Measurements from ENCODE around the gene CACNA2D4. TPM values are rescaled to one million over a fixed set of nuclear protein-coding genes. Genes with fewer than 3 reads are reported as not detected.

The CACNA2D4 gene
- total and polyA plus RNA-seq, 12 donors, result 0.54 to 9.1 (median 3.1) TPM

DNA sequence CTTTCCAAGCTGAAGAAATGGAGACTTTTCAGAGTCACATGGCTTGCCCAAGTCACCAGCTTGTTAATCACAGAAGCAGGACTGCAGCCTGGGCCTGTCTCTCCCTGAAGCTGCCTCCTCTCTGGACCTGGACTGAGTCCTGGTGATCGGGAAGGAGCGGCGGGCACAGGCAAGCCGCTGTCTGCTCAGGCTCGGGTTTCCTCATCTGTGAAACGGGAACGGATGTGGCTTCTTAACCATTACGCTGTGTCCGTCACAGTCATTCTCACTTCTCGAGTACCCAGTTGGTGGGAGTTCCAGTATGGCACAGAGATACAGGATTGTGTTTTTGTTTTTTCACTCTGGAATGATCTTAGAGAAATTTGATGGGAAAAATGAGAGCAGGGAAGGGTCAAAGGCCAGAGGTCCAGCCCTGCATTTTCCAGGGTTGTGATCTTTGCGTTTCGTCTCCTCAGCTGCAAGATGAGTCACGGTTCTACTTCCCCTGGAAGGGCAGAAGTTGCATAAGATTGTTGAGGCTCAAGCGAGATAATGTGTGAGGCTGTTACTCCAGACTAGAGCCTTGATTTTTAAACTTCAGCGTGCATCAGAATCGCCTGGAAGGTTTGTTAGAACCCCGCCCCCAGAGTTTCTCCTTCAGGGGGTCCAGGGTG is 105.7 kb downstream of the CACNA2D4 start:
- Histone ChIP-seq H3K9me3 (replicated peaks in 1 of 3) (no peaks in the 10 kb centered on the region), H3K4me1 (replicated peaks in 1 of 2) (no peaks in the 10 kb centered on the region), H3K27me3 (no peaks in the 10 kb centered on the region), H3K4me3 (no peak overlapping the region), H3K36me3 (replicated peaks in 1 of 2) (no peaks in the 10 kb centered on the region), H3K27ac (peak overlapping the region in 4 of 5 donors; percentile 20 to 88 (median 64))
- DNase-seq, result peak in 3 of 7 donors; percentile 56 to 62 (median 60)
- intact Hi-C loops (cut with DNase I), result no loop called here
- TF ChIP-seq, protein P1, sequence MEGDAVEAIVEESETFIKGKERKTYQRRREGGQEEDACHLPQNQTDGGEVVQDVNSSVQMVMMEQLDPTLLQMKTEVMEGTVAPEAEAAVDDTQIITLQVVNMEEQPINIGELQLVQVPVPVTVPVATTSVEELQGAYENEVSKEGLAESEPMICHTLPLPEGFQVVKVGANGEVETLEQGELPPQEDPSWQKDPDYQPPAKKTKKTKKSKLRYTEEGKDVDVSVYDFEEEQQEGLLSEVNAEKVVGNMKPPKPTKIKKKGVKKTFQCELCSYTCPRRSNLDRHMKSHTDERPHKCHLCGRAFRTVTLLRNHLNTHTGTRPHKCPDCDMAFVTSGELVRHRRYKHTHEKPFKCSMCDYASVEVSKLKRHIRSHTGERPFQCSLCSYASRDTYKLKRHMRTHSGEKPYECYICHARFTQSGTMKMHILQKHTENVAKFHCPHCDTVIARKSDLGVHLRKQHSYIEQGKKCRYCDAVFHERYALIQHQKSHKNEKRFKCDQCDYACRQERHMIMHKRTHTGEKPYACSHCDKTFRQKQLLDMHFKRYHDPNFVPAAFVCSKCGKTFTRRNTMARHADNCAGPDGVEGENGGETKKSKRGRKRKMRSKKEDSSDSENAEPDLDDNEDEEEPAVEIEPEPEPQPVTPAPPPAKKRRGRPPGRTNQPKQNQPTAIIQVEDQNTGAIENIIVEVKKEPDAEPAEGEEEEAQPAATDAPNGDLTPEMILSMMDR (IDR thresholded peaks at IDR 0.05), result no peak
- TF ChIP-seq POLR2A (IDR thresholded peaks at IDR 0.05), result no peak
- 44 to 58% (median 56%) methylated on average over 11 to 17 of the region's 17 CpGs for WGBS, 4 donors

DNA sequence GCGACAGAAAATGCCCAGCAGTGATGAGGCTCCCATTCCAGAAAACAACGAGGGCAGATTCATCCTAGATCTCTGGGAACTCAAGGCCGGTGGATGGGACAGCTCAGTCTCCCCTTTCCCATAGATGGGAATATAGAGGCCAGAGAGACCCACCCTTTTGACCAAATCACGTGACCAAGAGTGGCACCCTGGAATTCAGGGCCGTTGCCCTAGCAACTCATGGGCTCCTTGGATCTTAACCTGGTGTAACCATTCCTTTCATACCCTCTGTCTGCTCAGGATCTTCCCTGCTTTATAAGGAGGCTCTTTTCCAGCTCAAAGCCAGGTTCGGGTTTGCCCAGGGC is 106.5 kb downstream of the CACNA2D4 start:
- intact Hi-C loops (cut with DNase I), result no loop called here

DNA sequence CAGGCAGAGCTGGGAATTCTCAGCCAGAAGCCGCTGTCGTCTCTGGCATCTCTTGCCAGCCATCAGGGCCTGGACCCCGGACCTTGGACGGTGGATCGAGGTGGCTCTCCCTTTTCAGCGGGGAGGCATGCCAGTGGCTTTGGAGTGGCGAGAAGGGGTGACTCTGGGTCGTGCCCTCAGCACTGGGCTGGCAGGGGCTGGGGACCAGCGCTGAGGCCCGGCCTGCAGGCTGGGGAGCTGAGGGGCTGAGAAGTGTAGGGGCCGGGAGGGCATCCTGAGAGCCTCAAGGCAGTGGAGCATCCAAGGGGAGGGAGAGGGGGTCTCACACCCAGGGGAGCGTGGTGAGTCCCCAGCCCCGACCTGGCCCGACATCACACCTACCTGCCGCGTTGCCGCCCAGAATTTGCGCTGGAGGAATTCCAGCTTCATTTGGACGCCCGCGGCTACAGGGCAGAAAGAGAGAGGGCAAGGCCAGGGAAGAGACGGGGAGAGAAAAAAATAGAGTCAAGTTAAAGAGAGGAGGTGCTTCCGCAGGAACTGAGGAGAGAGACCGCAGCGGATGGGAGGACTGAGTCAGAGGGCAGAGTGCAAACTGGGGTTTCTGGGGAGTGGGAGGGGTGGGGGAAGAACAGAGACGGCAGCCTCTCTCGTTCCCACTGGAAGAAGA is 107.0 kb downstream of the CACNA2D4 start:
- intact Hi-C loops (cut with DNase I), result no loop called here
- TF ChIP-seq POLR2A (IDR thresholded peaks at IDR 0.05), result no peak
- TF ChIP-seq, protein P1 (IDR thresholded peaks at IDR 0.05), result no peak
- no peaks in the 10 kb centered on the region for H3K36me3 ChIP-seq (replicated peaks in 1 of 2)
- DNase-seq, result no peak
- no peak overlapping the region for H3K4me3 ChIP-seq
- WGBS, 4 donors, result 69 to 78% (median 71%) methylated on average over 22 to 27 of the region's 27 CpGs
- peak overlapping the region in 3 of 5 donors; percentile 51 to 88 (median 76) for H3K27ac ChIP-seq
- no peaks in the 10 kb centered on the region for H3K9me3 ChIP-seq (replicated peaks in 1 of 3)
- H3K27me3 ChIP-seq, result no peaks in the 10 kb centered on the region
- H3K4me1 ChIP-seq (replicated peaks in 1 of 2), result no peaks in the 10 kb centered on the region

More for the DNA sequence above, 106.5 kb downstream of the CACNA2D4 start:
- 62 to 76% (median 72%) methylated on average over 6 of the region's 6 CpGs for WGBS, 4 donors
- Histone ChIP-seq H3K9me3 (replicated peaks in 1 of 3) (no peaks in the 10 kb centered on the region), H3K36me3 (replicated peaks in 1 of 2) (no peaks in the 10 kb centered on the region), H3K27me3 (no peaks in the 10 kb centered on the region), H3K4me3 (no peak overlapping the region), H3K4me1 (replicated peaks in 1 of 2) (no peaks in the 10 kb centered on the region), H3K27ac (peak overlapping the region; percentile 20 to 88 (median 51))
- no peak for DNase-seq
- TF ChIP-seq POLR2A (IDR thresholded peaks at IDR 0.05), result no peak
- TF ChIP-seq, protein P1 (IDR thresholded peaks at IDR 0.05), result no peak

DNA sequence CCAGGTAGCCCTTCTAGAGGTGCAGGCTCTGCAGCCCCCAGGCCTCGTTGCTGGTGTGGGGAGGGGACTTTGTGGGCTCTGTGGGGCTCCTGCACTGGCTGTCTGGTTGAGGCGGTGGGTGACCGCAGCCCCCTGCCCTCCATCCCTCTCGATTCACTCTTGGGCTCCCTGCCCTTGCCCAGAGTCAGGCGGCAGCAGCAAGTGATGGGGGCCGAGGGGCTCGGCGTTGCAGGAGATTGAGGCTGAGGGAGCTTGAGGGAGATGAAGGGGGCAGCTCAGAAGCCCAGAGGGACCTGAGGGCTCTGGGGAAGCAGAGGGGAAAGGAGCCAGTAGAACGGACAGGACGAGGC is 107.5 kb downstream of the CACNA2D4 start:
- TF ChIP-seq, protein P1 (IDR thresholded peaks at IDR 0.05), result no peak
- TF ChIP-seq POLR2A (IDR thresholded peaks at IDR 0.05), result no peak
- H3K27ac ChIP-seq, result peak overlapping the region in 1 of 5 donors; percentile 88
- no peaks in the 10 kb centered on the region for H3K4me1 ChIP-seq (replicated peaks in 1 of 2)
- no peaks in the 10 kb centered on the region for H3K27me3 ChIP-seq
- intact Hi-C loops (cut with DNase I), result no loop called here
- H3K4me3 ChIP-seq, result no peak overlapping the region
- H3K36me3 ChIP-seq (replicated peaks in 1 of 2), result no peaks in the 10 kb centered on the region
- no peaks in the 10 kb centered on the region for H3K9me3 ChIP-seq (replicated peaks in 1 of 3)
- DNase-seq, result no peak
- 86 to 90% (median 89%) methylated on average over 10 of the region's 10 CpGs for WGBS, 4 donors

Data from adrenal gland (tissue), 12 donors.